Measurements from ENCODE around the gene C17orf50.

DNA sequence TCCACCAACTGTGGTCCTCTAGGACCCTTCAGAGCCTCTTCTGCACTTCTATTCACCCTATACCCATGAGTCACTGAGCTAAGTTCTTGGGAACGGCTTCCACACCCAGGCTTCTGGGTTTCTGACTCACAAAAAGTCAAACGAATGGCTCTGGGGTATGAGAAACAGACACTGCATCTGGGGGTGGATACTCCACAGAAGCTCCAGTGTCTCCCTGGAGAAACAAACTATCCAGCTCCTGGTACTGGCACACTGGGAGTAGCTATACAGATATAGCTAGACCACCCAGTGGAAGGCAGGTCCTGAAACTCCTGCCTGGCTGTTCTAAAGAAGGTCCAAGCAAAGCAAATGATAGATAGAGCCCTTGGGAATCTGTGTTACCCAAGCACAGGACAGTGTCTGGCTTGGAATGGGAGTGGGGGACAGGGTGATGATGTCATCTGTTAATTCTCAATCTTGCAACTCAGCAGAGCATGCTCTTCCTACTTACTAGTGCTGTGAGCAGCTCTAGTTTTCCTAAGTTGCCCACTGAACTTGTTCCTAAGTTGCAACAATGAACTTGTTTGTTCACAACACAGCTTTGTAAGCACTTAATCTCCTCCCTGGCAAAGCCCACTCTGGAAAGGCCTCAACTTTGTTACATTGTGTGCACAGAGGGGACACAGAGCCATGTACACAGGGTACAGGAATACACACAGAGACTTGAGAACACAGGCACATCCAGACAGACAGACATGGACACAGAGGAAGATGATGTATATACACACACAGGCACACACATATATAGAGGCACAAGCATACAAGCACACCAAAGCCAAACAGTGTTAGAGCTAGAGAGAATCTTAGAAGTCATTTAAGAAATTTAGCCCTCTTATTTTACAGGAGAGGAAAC, 28.0 kb downstream of the C17orf50 start:
- no peak for TF ChIP-seq TAF1 (IDR thresholded peaks at IDR 0.05; ENCODE audit: borderline replicate concordance, insufficient read depth, low read length)
- no peak for TF ChIP-seq POLR2AphosphoS5 (IDR thresholded peaks at IDR 0.05; ENCODE audit: low read depth, low read length)
- TF ChIP-seq REST (IDR thresholded peaks at IDR 0.05; ENCODE audit: insufficient read depth in 1 of 2, low read depth in 2 of 2, low read length in 2 of 2), result no peak
